Fibroblast of pulmonary artery (primary cell): ENCODE measurements around the gene PEX11B.

ENCODE experiments used
- DNase-seq: peaks from one replicate; pipeline ENCODE4 v3.0.0-alpha.2; 2010; ENCODE audit warnings: low read depth
- H3K4me3 ChIP-seq: replicated peaks from 2 replicates; pipeline ENCODE4 v1.5.1; 2011; ENCODE audit warnings: low read depth, mild to moderate bottlenecking, control low read depth, low read length, moderate library complexity
- CTCF ChIP-seq: IDR thresholded peaks from 2 replicates; pipeline ENCODE4 v1.5.1; 2011; ENCODE audit warnings: mild to moderate bottlenecking, control low read depth, low read length, inconsistent platforms; ENCODE audit errors: missing control alignments

PEX11B gene

GRCh38 chr1:145958734-145959133 lies 40.2 kb upstream of the PEX11B start:
- no peak for TF ChIP-seq CTCF
- no peak overlapping the region for H3K4me3 ChIP-seq
- no peak for DNase-seq

GRCh38 chr1:145957443-145958319 lies 39.2 kb upstream of the PEX11B start, which contains the start of gene LIX1L:
LIX1L (minus strand) TSS chr1:145958017; CDS start chr1:145957927, 90 bp downstream.
- peak; percentile 98 for DNase-seq
- TF ChIP-seq CTCF: no peak
- peak within 1 kb of the TSS; percentile 70 for H3K4me3 ChIP-seq

- no peak for TF ChIP-seq CTCF
- peak overlapping the region; percentile 70 for H3K4me3 ChIP-seq
- DNase-seq: peak; percentile 71
These were observed 38.4 kb upstream of the PEX11B start for GRCh38 chr1:145956781-145957442.

GRCh38 chr1:145956361-145956760 lies 37.8 kb upstream of the PEX11B start:
- H3K4me3 ChIP-seq: peak overlapping the region; percentile 70
- TF ChIP-seq CTCF: no peak
- no peak for DNase-seq

- peak overlapping the region; percentile 70 for H3K4me3 ChIP-seq
- no peak for DNase-seq
- no peak for TF ChIP-seq CTCF
These were observed 36.9 kb upstream of the PEX11B start for GRCh38 chr1:145955436-145955835.

- H3K4me3 ChIP-seq: no peak overlapping the region
- TF ChIP-seq CTCF: no peak
- DNase-seq: no peak
These were observed 35.3 kb upstream of the PEX11B start for GRCh38 chr1:145953861-145954260.
